GDM1 (cell line): ENCODE data around the gene SCFD2.
"Not testable (repeated sequence)": the region's sequence is repeated elsewhere in the genome, so short reads cannot be mapped to it uniquely, and the experiment has no call there.

ENCODE experiments used
- DNase-seq: peaks from one replicate; lab custom pipeline; 2025; lab: John Stamatoyannopoulos, UW

SCFD2 gene

DNA sequence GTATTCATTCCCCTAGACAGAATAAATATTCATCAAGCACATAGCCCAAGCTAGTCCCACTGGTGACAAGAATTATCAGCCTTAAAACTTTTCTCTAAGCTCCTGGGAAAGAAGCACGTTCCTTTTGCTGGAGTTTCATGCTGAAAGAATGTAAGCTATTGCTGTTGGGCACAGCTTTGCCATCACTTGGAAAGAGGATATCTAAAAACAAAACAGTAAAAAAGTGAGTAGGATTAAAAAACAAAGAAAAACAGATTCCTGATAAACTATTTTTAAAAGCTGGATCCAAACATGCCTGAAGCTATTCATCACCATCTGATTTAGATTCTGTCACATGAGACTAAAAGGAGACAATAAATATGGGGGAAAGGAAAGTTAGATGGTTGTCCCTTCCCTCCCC lies 176.8 kb downstream of the SCFD2 start:
- DNase-seq: no peak

DNA sequence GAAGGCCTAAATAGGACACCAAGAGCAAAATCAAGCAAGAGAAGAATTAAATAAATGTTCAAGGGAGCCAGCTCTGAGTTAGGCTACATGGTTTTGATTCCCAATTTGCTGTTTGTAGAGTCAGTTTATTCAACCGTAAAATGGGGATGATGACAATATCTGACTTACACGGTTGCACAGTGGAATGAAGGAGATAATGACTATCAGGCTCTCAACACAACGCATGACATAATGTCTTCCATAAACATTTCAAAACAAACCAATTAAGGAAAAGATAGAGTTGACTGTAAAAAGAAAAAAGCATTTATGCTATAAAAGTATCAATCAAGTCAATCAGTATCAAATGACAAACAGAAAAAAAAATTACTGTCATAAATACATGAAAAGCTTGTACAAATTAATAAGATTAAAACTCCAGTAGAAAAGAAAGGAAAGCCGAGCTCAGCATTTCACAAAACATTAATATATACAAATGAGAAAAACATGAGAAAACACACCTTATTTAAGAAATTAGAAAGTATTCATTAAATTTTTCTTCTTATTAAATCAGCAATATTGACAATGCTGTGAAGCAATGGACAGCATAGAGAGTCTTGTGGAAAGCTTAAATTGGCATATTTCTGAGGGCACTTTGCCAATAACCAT lies 179.0 kb downstream of the SCFD2 start:
- DNase-seq: no peak

DNA sequence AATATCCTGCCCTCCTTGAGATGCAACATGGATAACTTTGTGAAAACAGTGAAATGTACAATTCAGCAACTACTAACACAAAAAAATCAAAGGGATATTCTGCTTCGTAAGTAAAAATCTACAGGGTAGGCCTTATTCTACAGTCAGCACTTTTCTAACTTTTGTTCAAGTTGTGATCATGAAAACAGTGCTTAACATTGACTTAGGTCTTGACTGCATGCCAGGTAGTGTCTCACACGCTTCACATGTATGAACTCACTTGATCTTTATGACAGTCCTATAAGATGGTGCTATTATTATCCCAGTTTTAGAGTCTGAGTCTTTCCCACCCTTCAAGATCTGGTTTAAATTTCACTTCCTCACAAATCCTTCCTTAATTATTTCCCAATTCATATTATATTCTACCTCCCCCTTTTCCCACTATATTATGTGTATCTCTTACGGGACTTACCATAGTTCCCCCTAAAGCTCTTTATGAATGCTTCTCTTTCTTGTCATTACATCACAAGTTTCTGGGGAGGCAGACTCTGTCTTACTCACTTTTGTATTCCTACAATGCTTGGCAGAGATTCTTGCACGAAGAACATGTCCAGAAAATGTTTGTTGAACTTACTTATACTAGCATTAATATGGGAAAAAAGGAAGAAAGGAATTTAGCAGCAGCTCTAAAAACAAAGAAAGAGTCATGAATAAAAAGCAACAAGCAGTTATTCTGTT lies 179.8 kb downstream of the SCFD2 start:
- DNase-seq: no peak

DNA sequence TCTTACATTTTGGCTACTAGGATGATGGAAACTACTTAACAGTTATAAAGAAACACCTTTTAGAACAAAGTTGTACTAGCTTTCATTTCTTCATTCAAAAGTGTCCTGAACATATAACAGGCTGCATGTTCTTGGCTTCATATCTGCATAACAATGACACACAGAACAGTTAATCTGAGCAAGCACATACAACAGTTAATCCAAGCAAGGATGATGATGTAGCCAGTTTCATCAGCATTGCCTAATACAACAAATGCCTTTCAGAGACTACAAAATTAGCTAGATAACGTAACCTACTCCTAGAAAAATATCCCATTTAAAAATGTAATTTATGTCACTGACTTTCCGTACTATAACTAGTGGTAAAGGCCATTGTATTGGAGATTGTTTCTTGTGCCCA lies 182.1 kb downstream of the SCFD2 start:
- no peak for DNase-seq

DNA sequence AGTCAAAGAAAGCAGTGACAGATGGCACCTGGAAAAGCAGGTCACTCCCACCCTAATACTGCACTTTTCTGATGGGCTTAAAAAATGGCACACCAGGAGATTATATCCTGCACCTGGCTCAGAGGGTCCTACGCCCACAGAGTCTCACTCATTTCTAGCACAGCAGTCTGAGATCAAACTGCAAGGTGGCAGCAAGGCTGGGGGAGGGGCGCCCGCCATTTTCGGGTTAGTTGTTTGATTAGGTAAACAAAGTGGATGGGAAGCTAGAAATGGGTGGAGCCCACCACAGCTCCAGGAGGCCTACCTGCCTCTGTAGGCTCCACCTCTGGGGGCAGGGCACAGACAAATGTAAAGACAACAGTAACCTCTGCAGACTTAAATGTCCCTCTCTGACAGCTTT lies 188.1 kb downstream of the SCFD2 start:
- DNase-seq: not testable (repeated sequence)

DNA sequence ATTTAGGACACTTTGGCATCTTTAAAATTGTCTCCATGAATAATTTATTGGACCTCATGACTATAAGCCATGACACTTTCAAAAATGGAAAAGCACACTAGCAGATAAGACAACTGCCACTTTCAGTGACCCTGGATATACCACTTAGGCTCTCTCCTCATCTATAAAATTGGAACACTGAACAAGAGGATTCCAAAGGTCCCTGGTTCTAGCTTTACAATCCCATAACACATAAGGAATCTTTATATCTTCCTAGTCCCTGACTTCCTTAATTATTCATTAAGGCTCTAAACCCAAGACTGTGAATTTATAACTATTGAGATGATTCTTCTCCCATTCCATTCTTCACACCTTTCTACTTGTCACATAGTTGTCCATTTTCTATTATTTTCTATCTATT lies 190.2 kb downstream of the SCFD2 start:
- DNase-seq: no peak

DNA sequence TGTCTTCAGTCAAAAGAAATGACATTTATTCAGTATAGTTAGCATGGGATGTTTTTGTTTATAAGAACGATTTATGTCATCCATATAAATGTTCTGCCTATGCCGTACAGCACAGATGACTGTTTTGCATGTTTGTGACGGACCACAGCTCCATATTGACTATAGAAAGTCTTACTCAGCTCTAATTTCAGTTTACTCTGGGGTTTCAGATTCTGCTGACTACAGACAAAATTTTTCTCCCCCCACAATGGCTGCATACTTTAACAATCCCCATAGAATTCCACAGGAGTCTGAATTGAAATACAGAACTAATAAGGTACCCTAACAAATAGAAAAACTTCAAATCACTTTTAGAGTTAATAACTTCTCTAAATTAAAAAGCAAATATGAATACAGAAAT lies 191.0 kb downstream of the SCFD2 start:
- no peak for DNase-seq

DNA sequence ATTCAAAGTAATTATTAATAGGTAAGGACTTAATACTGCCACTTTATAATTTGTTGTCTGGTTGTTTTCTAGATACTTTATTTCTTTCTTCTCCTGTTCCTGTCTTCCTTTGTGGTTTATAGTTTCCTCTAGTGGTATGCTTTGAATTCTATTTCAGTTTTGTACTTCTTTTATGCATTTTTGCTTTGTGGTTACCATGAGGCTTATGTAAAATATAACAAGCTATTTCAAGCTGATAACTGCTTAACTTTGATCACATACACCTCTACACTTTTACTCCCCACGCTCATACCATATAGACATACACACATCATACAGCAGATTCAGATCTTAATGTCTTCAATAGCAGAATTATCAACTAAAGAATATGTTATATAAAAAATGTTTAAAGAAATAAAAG lies 192.3 kb downstream of the SCFD2 start:
- DNase-seq: no peak

DNA sequence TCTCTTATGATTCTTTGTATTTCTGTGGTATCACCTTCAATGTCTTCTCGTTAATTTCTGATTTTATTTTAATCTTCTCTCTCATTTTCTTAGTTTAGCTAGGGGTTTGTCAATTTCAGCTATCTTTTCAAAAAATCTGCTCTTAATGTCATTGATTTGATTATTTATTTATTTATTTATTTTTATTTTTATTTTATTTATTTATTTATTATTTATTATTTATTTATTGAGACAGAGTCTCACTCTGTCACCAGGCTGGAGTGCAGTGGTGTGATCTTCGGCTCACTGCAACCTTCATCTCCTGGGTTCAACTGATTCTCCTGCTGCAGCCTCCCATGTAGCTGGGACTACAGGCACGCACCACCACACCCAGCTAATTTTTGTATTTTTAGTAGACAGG lies 194.1 kb downstream of the SCFD2 start:
- no peak for DNase-seq

DNA sequence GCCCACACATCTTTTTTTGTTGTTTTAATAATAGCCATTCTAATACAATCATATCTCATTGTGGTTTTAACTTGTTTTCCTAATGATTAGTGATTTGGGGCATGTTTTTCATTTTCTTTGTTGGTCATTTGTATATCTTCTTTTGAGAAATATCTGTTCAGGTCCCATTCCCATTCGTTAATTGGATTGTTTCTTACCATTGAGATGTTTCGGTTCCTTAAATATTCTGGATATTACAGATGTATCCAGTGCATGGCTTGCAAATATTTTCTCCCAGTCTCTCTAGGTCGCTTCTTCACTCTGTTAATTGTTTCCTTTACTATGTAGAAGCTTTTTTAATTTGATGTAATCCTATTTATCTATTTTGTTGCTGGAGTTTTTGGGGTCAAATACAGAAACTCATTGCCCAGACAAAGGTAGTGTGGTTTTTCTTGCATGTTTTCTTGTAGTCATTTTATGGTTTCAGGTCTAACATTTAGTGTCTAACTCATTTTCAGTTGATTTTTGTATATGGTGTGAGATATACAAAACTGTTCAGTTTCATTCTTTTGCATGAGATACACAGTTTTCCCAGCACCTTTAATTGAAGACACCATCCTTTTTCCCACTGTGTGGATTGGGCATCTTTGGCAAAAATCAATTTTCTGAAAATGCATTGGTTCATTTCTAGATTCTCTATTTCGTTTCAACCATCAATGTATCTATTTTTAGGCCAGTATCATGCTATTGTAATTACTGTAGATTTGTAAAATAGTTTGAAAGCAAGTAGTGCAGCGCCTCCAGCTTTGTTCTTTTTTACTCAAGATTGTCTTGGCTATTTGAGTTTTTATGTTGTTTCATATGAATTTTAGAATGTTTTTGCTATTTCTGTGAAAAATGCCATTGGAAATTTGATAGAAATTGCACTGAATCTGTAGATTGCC lies 195.9 kb downstream of the SCFD2 start:
- DNase-seq: no peak

DNA sequence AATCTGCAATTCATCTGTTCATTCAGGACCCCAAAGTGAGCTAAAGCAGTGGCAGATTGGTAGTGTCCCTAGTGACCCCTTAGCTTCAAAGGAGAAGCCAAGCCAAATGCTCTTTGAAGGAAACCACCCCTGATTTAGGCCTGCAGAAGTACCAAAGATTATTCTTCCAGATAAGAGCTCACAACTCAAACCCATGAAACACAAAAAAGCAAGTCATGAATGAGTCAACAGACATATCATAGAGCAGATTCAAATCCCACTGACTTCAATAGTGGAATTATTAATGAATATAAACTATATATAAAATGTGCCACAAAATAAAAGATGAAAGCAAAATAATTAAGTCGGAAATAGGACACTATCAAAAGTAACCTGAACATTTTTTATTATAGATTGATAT lies 197.6 kb downstream of the SCFD2 start:
- DNase-seq: no peak

DNA sequence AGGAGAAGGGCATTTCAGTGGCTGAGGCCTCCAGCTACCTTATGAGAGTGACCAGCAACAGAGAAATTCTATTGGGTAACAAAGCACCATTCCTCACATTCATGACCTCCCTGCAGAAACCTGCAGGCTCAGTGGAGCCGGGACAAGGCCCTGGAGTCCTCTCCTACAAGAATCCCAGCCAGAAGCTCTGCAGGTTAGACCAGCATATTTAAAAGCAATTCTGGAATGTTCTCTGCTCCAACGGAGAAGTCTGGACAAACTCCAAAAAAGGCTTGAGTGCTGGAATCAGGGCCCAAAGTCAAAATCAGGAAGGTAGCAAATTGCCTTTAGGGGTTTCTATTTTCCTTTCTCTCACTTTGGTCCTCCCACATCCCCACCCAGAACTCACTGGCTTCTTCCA lies 202.9 kb downstream of the SCFD2 start:
- no peak for DNase-seq

DNA sequence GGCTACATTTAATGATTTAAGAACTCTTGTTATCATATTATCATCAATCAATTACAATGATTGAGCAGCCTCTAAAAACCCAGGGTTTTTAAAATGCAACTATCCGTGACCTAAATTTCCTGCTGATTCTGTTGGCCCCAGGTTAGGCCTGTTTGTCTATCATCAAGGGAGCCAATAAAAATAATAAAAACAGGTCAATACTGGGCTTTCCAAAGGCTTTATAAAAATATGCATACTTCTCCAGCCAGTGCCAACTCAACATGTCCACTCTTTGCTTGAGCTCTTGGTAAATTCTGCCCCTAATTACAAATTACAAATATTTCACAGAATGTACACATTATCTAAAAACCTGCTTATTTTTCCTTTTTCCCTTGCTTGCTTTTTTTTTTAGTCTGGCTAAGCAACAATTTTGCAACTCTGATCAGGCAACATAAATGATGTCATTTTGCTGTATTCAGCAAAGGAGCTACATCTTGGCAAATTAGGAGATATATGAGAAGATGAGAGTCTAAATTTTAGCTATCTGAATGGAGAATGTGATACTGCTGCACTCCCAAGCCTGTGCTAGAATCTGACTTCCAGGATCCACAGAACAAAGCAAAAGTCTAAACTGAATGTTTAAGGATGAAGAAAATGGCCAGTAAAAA lies 204.0 kb downstream of the SCFD2 start:
- DNase-seq: no peak

DNA sequence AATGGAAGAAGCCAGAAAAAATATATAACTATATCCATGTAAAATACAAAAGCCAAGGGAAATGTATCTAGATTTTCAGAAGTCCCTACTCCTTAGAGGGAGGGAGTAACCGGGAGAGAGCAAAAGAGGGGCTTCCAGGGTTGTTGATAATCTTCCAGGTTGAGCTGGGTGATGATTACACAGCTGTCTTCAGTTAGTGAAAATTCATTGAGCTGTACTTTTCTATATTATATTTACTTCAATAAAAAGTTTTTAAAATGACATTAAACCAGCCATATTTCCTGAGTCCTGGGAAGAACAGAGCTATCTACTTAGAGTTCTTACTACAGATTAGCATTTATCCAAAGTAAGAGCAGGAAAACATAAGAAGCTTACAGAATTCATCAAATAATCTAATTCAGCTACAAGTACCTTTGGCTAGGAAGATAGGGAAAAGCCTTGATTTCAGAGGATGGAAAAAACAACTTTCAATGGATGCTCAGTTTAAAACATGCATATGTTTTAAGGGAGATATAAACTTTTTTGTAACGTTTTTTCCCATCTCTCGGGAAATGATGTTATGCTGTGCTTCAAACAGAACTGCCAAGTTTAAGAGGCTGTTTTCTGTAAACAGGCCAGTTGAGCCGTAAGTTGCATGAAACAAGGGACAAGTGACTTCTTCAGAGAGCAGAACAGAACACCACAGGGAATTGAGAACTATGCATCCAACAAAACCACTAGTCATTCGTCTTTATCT lies 204.6 kb downstream of the SCFD2 start:
- DNase-seq: no peak

DNA sequence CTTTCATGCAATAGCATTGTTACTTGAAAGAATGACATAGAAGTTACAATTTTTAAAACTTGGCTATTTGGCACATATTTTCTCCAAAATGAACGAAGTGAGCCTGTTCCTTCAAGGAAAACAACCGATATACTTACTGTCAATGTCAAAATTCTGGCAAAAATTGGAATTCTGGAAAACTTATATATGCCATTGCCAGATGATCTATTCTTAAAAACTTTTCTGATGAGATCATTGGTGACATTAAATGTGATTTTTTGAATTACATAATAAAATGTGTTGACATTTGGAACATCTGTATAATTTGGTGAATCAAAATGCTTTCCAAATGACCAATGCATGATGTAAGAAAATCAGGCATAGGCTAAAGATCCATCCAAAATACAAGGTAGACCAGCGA lies 209.0 kb downstream of the SCFD2 start:
- no peak for DNase-seq

DNA sequence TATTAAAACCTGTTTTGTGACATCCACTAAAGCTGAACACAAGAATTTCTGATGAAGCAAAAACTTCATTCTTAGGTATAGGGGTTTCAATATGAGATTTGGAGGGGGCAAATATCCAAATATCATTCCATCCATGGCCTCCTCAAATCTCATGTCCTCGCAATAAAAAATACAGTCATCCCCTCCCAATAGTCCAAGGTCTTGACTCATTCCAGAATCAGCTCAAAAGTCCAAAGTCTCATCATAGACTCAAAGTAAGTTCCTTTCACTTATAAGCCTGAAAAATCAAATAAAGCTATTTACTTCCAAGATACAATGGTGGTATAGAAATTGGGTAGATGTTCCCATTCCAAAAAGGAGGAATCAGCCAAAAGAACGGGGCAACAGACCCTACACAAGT lies 213.4 kb downstream of the SCFD2 start:
- DNase-seq: no peak

DNA sequence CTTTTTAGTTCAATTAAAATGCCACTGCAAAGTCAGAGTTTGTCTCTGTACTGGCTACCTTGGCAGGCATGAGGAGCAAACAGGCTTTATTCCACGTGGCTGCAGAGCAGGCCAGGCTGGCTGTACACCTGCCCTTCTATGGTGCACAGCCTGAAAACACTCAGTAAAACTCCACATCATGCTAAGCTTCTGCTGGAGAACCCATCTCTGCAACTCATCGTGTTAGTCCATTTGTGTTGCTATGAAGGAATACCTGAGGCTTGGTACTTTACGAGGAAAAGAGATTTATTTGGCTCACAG lies 214.4 kb downstream of the SCFD2 start:
- DNase-seq: no peak

DNA sequence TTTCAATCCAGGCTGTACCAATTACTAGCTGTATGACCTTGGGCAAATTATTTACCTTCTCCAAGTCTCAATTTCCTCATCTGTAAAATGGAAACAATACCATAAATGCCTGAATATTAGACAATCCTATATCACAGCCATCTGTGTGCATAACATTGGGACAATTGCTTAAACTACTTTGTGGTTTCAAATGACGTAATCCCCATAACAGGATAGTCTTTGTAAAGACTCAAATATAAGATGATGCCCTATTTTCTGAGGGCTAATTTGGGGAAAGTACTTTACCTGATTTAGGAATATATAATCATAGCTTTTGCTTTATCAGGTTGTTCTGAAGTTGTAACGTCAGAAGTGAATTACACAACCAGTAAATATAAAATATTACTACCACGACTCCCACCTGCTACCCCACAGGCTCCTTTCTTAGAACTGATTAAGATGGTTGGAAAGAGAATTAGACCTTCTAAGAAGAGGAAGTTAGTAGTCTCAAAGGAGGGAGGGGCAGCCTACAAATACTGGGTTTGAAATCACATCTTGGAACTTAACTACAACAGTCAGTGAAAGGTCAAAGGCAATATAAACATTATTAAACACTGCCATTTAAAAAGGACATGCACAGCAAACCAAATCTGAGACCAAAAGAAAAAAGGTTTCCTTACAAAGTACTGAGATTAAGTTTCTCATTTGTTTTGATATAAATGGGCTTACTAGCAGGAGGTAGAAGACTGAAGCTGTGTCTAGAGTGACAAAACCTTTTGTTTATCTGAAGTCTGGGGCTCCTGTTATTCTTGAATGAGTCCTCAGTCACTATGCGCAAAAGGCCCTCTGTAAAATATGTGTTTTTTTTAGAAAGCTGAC lies 215.0 kb downstream of the SCFD2 start:
- DNase-seq: no peak

DNA sequence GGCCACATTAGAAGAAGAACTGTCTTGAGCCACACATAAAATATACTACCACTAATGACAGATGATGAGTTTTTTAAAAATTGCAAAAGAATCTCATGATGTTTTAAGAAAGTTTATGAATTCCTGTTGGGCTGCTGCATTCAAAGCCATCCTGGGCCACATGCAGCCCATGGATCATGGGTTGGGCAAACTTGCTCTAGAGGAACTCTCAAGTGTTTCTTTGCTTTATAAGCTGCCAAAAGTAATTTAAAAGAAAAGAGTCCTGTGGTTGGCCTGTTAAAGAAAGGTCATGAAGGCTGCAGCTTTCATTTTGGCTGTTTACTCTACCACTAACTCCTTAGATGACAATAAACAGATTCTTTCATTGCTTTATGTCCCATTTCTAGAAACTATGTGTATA lies 218.2 kb downstream of the SCFD2 start:
- DNase-seq: no peak

DNA sequence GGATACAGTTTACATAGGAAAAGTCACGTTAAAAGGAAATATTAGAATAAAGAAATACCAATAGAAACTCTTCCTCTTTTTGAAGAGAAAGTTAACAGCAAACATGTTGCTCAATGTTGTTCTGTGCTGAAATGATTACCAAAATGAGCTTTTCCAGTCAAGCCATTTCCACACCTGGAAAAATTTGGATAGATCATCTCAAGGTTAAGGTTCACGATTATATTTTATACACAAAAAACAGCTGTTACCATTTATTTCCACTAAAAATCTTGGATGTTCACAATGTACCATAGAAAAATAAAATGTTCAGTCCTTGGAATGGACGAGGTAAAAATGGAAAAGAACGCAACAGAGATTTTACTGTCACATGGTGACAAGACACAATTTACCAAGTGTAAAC lies 218.7 kb downstream of the SCFD2 start:
- DNase-seq: no peak

DNA sequence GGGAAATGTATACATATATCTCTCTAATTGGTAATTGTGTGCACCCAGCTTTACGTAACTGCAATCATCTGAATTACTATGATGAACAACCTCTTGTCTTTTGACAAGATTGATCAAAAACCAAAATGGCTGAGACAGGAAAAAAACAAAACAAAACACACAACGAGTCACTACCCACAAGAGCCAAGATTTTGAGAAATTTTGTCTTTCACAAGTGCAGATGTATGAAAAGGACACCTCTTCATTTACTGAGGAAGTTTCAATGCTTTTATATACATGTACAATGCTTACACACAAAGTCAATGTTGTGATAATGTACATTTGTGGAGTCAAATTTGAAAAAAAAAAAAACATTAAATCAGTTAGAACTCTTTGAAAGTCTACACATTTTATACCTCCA lies 224.6 kb downstream of the SCFD2 start:
- no peak for DNase-seq
